Measurements from ENCODE around the gene SOS1. TPM values are rescaled to one million over a fixed set of nuclear protein-coding genes. Genes with fewer than 3 reads are reported as not detected.

The SOS1 gene
- total RNA-seq, 1 donor from 2014 or later = 28.5 TPM

DNA sequence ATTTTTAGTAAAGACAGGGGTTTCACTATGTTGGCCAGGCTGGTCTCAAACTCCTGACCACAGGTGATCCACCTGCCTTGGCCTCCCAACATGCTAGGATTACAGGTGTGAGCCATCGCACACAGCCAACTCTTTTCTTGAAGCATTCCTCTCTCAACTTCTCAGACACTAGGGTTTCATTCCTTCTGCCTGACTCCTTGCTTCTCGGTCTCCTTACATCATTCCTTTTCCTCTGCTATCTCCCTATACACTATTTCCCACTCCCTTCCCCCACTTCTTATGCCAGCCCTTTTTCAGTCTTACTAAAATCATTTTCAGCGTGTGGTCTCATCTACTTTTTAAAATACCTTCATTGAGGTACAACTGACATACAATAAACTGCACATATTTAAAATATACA lies 6.1 kb downstream of the SOS1 start:
- peaks cover 11% of the 10 kb centered on the region for H3F3A ChIP-seq (ENCODE audit: low read depth)
- H3K4me3 ChIP-seq = no peak overlapping the region
- H3K27ac ChIP-seq = no peak overlapping the region

DNA sequence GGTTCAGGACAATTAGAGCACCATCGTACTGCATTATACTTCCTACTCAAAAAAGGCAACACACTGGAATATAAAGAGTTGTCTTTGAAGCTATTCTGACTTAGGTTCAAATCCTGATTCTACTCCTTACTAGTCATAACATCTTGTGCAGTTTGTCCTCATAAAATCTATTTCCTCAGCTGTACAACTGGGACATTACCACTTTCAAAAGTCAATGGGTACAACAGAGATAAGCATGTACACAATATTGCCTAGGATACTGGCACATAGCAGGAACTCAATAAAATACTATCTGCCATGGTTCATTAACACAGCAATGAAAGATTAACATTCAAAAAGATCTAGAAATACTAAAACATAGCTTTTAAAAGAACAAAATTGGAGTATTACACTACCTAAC lies 11.3 kb downstream of the SOS1 start:
- peaks cover 42% of the 10 kb centered on the region for H4K20me1 ChIP-seq (ENCODE audit: low read depth)
- Mint-ChIP-seq H3K4me1 (peaks cover 20% of the 10 kb centered on the region), H3K36me3 (peaks cover 8% of the 10 kb centered on the region), H3K9me3 (no peaks in the 10 kb centered on the region), H3K27me3 (ENCODE audit: insufficient read depth, low read depth) (no peaks in the 10 kb centered on the region), H3K4me3 (no peak overlapping the region), H3K27ac (no peak overlapping the region)
- H3K9me3 ChIP-seq (ENCODE audit: low read depth) = no peaks in the 10 kb centered on the region
- no peak for DNase-seq (ENCODE audit: low spot score)
- no peak overlapping the region for H2AFZ ChIP-seq (replicated peaks)
- H3K4me3 ChIP-seq = no peak overlapping the region
- peaks cover 19% of the 10 kb centered on the region for H3K4me1 ChIP-seq
- H3K27ac ChIP-seq = peak overlapping the region; percentile 38
- H3K27me3 ChIP-seq = no peaks in the 10 kb centered on the region
- no peak overlapping the region for H3K4me2 ChIP-seq
- H3K79me2 ChIP-seq (ENCODE audit: low read depth) = peaks cover 98% of the 10 kb centered on the region
- peaks cover 17% of the 10 kb centered on the region for H3F3A ChIP-seq (ENCODE audit: low read depth)
- H3K36me3 ChIP-seq = no peaks in the 10 kb centered on the region
- no peak for TF ChIP-seq EZH2phosphoT487 (IDR thresholded peaks at IDR 0.05)
- TF ChIP-seq, protein P1, sequence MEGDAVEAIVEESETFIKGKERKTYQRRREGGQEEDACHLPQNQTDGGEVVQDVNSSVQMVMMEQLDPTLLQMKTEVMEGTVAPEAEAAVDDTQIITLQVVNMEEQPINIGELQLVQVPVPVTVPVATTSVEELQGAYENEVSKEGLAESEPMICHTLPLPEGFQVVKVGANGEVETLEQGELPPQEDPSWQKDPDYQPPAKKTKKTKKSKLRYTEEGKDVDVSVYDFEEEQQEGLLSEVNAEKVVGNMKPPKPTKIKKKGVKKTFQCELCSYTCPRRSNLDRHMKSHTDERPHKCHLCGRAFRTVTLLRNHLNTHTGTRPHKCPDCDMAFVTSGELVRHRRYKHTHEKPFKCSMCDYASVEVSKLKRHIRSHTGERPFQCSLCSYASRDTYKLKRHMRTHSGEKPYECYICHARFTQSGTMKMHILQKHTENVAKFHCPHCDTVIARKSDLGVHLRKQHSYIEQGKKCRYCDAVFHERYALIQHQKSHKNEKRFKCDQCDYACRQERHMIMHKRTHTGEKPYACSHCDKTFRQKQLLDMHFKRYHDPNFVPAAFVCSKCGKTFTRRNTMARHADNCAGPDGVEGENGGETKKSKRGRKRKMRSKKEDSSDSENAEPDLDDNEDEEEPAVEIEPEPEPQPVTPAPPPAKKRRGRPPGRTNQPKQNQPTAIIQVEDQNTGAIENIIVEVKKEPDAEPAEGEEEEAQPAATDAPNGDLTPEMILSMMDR (IDR thresholded peaks at IDR 0.05) = no peak
- no peak for TF ChIP-seq EZH2 (IDR thresholded peaks at IDR 0.05)
- H3K9ac ChIP-seq = no peak overlapping the region

More for the DNA sequence above, 6.1 kb downstream of the SOS1 start:
- TF ChIP-seq EZH2 (IDR thresholded peaks at IDR 0.05) (no peak), EZH2phosphoT487 (IDR thresholded peaks at IDR 0.05) (no peak)
- TF ChIP-seq, protein P1 (IDR thresholded peaks at IDR 0.05) = no peak
- H3K4me2 ChIP-seq = no peak overlapping the region
- peaks cover 20% of the 10 kb centered on the region for H3K4me1 Mint-ChIP-seq
- H2AFZ ChIP-seq (replicated peaks) = no peak overlapping the region
- H4K20me1 ChIP-seq (ENCODE audit: low read depth) = peaks cover 44% of the 10 kb centered on the region
- H3K79me2 ChIP-seq (ENCODE audit: low read depth) = peaks cover 99% of the 10 kb centered on the region
- no peak overlapping the region for H3K4me3 Mint-ChIP-seq
- H3K27me3 ChIP-seq = no peaks in the 10 kb centered on the region
- H3K27me3 Mint-ChIP-seq (ENCODE audit: insufficient read depth, low read depth) = peaks cover 3% of the 10 kb centered on the region
- no peak overlapping the region for H3K9ac ChIP-seq
- H3K27ac Mint-ChIP-seq = peak overlapping the region; percentile 5
- peaks cover 17% of the 10 kb centered on the region for H3K4me1 ChIP-seq
- no peaks in the 10 kb centered on the region for H3K9me3 ChIP-seq (ENCODE audit: low read depth)
- peaks cover 20% of the 10 kb centered on the region for H3K36me3 Mint-ChIP-seq
- no peak for DNase-seq (ENCODE audit: low spot score)
- H3K9me3 Mint-ChIP-seq = no peaks in the 10 kb centered on the region
- no peaks in the 10 kb centered on the region for H3K36me3 ChIP-seq

DNA sequence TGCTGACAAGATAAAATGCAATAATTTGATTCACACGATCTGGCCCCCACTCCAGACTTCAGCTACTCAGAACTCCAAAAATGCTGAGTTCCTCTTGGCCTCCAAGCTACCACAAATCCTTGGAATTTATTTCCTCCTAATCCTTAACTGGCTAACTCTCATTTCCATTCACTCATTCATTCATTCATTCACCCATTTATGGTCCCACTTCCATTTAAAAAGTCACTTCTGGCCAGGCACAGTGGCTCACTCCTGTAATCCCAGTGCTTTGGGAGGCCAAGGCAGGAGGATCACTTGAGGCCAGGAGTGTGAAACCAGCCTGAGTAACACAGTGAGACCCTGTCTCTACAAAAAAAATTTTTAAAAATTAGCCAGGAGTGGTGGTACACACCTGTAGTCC lies 12.5 kb downstream of the SOS1 start:
- Histone ChIP-seq H3K27me3 (no peaks in the 10 kb centered on the region), H3K4me1 (peaks cover 19% of the 10 kb centered on the region), H3K4me2 (peak overlapping the region; percentile 64), H3K27ac (peak overlapping the region; percentile 85), H4K20me1 (ENCODE audit: low read depth) (peaks cover 51% of the 10 kb centered on the region), H3K9me3 (ENCODE audit: low read depth) (no peaks in the 10 kb centered on the region), H3K36me3 (no peaks in the 10 kb centered on the region), H3K4me3 (no peak overlapping the region), H3K9ac (no peak overlapping the region), H3K79me2 (ENCODE audit: low read depth) (peaks cover 98% of the 10 kb centered on the region), H2AFZ (replicated peaks) (no peak overlapping the region), H3F3A (ENCODE audit: low read depth) (peaks cover 17% of the 10 kb centered on the region)
- Mint-ChIP-seq H3K4me1 (peaks cover 20% of the 10 kb centered on the region), H3K27ac (no peak overlapping the region), H3K36me3 (peaks cover 11% of the 10 kb centered on the region), H3K9me3 (peaks cover 3% of the 10 kb centered on the region), H3K4me3 (no peak overlapping the region), H3K27me3 (ENCODE audit: insufficient read depth, low read depth) (no peaks in the 10 kb centered on the region)
- no peak for DNase-seq (ENCODE audit: low spot score)
- TF ChIP-seq EZH2phosphoT487 (IDR thresholded peaks at IDR 0.05) = no peak
- TF ChIP-seq, protein P1 (IDR thresholded peaks at IDR 0.05) = no peak
- TF ChIP-seq EZH2 (IDR thresholded peaks at IDR 0.05) = no peak

All from neural progenitor cell (in vitro differentiated cells).